ENCODE results near the gene UTP4.
"Not testable (repeated sequence)": the region's sequence is repeated elsewhere in the genome, so short reads cannot be mapped to it uniquely, and the experiment has no call there.

UTP4 gene

DNA sequence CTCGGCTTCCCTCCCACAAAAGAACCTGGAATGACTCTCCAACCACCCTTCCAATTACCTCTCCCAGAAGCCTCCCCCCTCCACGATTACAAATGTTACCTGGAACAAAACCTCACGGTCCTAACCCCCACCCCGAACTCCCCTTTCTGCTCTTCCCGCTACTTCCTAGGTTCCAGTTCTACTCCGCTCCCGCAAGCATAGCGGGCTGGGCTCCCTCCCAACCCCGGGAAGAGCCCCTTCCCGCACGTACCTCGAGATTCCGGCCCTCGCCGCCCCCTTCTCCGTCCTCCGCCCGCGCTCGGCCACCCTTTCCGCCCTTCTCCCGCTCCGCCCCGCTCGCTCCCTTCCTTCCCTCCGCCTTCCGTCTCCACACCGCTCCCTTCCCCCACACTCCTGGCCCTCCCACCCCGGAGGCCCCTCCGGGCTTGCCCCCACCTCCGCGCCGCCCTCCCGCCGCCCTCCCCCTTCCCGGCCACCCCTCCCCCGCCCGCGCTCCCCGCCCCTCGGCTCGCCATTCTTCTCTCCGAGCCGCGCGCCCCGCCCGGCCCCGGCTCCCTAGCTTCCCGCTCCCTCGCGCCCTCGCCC, 518 bp upstream of the UTP4 start:
- peak; percentile 73 to 91 (median 75) for DNase-seq

DNA sequence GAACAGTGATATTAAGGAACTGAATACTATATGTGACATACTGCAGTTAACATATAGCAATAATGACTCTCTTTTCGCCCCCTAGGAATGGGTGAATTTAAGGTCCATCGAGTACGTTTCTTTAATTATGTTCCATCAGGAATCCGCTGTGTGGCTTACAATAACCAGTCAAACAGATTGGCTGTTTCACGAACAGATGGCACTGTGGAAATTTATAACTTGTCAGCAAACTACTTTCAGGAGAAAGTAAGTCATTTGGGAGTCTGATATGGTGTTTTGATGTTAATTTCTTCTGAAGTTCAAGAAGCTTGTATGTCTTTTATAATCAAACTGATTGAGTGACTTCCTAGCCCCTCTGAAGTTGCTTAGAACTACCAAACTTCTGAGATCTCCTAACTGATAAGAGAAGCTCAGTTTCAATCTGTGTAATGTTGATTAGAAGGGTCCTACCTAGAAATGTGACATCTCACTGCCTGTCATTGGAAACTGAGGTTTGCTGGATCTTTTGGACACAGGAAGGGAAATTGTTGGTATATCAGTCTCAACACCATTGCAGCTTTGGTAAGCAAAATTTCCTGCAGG, 1.0 kb downstream of the UTP4 start:
- DNase-seq: peak in 1 of 3 donors; percentile 12

DNA sequence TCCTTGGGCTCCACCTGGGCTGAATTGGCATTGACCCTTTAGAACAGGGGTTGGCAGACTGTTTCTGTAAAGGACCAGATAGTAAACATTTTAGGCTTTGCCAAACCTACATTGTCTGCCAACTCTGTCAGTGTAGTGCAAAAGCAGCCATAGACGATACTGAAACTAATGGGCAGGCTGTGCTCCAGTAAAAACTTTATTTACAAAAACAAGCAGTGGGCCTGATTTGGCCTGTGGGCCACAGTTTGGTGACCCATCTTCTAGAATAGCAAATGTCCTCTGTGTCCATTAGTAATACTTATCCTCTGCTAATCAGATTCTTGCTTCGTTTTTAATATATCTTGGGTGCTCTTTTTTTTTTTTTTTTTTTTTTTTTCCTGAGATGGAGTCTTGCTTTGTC, 6.2 kb downstream of the UTP4 start:
- no peak for DNase-seq

DNA sequence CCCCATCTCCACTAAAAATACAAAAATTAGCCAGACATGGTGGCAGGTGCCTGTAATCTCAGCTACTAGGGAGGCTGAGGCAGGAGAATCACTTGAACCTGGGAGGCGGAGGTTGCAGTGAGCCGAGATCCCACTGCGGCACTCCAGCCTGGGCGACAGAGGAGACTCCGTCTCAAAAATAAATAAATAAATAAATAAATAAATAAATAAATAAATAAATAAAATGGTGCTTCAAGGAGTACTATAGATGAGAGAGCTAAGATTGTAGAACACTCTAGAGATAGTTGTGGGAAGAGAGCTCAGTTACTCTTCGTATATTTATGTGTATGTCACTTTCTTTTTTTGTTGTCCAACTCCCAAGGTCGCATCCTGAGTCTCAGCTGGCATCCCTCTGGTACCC, 7.0 kb downstream of the UTP4 start:
- DNase-seq: not testable (repeated sequence)

DNA sequence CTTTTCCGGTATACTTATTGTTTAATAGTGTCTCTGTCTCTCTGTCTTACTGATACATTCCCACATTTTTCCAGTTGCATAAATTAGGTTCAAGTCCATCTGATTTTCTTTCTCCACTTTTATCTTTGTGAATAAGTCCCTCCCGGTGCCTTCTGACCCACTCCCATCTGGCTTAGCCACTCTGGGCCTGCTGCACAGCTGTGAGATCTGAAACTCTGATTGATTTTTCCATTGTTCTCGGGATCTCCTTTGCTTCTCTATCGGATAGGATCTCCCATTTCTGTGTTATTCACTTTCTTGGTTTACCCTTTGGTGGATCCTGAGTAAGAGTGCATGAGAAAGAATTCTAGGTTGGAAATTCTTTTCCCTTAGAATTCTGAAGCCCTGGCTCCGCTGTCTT, 8.6 kb downstream of the UTP4 start:
- DNase-seq: no peak

DNA sequence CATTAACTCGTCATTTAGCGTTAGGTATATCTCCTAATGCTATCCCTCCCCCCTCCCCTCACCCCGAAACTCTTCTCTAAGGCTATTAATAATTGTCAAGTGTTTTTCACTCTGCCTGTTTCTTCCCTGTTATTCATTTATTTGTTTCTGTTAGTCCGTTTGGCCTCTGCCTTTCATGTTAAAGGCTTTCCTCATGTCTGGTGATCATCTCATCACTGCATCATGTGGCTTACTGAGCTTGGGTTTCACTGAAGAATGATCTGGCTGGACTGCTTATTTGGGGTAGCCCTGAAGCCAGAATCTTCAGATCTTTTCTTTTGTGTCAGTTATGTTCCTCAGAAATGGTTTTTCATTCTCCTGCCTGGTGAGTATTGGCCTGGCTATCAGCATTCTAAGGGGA, 9.5 kb downstream of the UTP4 start:
- DNase-seq: no peak

DNA sequence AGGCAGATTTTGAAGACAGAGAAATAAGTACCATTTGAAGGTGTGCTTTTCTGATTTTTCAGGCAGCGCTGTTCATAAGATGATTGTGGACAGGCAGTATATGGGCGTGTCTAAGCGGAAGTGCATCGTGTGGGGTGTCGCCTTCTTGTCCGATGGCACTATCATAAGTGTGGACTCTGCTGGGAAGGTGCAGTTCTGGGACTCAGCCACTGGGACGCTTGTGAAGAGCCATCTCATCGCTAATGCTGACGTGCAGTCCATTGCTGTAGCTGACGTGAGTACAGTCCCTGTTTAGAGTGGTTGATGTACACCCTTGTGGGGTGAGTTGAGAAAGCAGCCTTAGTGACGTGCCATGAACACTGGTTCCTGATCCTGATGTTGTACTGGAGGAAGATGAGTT, 10.7 kb downstream of the UTP4 start:
- no peak for DNase-seq

DNA sequence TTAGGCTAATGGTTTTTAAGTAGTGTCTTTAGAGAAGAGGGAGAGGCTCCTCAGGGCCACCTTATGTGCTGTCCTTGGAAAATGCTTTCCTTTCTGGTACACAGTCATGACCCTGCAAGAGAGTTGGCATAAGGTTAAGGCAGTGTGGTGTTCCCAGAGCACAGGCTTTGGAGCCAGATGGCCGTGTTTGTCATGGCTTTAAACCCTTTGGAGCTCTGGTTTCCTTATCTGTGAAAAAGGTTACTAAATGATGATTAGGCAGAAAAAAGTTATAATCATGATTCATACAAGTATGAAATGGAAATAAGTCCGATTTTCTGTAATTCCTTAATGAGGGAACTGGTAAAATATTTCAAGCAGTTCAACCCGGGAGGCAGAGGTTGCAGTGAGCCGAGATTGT, 13.2 kb downstream of the UTP4 start:
- no peak for DNase-seq

DNA sequence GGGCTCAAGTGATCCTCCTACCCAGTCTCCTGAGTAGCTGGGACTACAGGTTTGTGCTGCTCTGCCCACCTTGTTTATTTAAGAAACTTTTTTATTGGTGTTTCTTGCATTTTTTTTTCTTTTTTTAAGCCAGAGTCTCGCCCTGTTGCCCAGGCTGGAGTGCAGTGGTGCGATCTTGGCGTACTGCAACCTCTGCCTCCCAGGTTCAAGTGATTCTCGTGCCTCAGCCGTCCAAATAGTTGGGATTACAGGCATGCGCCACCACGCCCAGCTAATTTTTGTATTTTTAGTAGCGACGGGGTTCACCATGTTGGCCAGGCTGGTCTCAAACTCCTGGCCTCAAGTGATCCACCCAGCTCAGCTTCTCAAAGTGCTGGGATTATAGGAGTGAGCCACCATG, 17.2 kb downstream of the UTP4 start:
- not testable (repeated sequence) for DNase-seq

DNA sequence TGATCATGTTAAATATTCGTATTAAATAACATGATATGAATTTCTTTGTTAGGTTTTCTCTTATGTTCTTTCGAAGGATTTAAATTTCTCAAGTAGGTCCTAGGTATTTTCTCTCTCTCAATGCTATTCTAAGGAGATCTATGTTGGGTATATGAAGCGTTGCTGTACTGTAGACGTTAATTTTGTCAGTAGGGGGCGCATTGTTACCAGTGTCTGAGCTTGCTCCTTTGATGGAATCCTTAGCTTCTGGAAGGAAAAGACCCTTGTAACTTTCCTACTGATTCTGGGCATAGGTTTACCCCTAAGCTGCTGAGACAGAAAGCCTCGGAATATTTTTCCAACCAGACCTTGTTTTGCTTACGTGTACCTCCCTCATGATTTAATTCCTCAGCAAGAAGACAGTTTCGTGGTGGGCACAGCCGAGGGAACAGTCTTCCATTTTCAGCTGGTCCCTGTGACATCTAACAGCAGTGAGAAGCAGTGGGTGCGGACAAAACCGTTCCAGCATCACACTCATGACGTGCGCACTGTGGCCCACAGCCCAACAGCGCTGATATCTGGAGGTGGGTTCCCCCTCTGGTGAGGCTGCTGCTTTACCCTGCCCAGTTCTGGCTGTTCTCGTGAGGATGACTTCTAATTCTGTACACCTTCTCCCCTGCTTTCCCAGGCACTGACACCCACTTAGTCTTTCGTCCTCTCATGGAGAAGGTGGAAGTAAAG, 17.9 kb downstream of the UTP4 start:
- DNase-seq: peak; percentile 84 to 89 (median 87)

DNA sequence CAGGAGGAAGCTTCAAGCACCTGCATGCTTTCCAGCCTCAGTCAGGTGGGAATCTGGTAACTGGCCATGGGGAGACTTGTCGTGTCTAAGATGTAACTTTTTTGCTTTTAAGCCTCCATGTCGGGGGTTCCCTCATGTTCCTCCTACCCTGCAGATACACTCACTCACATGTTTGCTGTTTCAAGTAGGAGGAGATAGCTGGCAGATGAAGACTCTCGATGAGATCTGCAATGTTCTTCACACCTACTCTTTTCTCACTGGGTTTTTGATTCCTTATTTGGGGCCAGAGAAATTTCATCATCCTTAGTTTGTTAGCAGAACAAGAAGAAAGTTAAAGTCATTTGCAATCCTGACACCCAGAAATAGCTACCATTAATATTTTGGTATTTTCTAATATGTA, 24.7 kb downstream of the UTP4 start:
- DNase-seq: peak in 2 of 3 donors; percentile 25 to 40

DNA sequence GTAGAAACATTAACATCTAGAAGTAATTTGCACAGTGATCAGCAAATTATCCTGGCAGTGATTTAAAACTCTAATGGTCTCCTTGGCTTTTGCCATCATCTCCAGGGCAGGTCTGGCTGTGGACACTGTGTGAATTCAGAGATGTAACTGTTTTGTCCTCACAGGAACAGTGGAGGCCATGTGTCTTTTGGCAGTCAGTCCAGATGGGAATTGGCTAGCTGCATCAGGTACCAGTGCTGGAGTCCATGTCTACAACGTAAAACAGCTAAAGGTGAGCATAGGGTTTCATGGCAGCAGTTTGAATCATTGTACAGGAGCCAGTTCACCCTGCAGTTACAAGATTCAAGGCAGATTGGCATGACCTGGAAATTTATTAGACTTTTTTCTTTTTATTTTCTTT, 27.7 kb downstream of the UTP4 start:
- no peak for DNase-seq

DNA sequence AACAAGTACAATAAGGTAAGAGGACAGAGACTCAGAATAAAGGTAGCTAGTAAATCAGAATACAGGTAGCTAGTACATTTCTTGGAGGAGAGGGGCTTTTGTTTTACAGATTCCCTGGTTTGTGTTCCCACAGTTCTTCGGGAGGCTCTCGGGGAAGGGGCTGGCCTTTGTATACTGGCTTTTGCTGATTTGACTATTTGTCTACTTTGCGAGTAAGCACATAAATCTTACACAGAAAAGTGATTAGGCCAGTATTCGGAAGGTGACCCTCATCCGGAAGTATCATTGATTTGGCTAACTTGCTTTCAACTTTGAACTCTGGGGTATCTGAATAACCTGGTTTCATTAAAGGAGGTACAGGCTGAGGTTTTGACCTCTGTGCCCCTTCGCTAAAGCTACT, 33.1 kb downstream of the UTP4 start:
- no peak for DNase-seq

DNA sequence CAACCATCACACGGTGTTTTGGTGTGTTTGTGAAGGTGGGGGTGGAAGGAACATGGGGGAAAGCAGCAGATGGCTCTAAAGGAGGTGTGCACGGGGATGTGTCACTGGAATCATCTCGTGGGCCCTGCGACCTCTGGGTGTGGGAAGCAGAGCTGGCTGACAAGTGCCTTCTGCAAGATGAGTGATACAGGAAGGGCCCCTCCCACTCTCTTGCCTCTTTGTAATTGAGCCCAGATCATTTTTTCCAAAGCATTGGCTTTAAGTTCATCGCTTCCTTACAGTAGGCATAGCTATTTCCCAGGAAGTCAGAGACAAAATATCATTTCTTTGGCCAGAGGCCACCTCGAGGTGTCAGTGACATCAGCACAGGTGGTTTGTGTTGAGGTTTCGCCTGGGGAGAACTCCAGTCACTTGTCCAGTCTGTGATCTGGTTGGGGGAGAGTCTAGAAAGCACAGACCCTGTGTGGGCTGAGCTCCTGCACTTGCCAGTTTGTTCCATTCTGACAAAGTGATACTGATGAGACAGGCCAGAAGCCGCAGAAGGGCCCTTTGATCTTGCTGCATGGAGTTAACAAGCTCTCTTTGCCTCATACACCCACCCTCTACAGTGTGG, 33.9 kb downstream of the UTP4 start:
- DNase-seq: peak; percentile 53 to 71 (median 70)

DNA sequence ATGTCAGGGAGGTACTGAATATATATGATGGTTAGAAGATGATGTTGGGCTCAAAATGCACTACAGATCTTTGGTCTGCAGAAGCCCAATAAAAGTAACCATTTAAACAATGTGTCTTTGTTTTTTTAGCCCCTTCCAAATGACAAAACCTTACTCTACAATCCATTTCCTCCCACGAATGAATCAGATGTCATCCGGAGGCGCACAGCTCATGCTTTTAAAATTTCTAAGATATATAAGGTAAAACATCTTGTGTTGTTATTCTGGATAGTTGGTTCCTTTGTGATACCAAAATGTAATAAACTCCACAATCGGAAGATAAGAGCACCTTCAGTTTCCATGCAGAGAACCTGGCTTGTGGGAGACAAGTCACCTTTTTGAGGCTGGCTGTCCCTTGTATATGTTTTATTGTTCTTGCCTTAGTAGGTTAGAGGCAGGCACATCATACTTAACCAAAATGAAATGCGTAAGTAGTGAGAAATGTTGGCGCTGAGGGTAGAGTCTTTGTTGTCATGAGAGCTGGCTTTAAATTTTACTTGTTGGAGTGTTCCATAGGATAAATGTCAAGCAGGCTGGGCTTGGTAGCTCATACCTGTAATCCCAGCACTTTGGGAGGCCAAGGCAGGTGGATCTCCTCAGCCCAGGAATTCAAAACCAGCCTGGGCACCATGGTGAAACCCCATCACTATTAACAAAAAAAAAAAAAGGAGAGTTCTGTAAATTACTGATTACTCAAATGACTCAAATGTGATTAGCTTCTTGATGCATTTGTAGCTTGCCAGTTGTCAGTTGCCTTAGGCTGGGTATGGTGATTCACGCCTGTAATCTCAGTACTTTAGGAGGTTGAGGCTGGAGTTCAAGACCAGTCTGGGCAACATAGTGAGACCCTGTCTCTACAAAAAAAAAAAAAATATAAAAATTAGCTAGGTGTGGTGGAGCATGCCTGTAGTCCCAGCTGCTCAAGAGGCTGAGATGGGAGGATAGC, 34.8 kb downstream of the UTP4 start:
- no peak for DNase-seq

DNA sequence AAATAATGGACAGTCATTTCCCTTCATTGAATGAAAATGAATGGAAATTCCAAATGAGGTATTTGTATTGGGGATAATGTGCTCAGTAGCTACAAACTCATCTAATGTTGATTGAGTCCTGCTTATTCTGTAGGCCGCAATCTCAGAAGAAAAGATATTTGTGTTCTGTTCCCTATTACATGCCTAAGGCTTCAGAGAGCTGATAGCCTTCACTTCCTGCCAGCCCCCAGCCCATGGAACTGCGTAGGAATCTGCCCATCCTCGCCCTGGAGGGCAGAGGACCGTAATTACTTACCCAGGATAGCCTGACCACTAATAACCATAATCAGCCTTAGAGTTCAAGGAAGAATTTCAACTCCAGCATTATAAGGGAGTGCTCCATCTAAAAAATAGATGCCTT, 36.6 kb downstream of the UTP4 start:
- no peak for DNase-seq

DNA sequence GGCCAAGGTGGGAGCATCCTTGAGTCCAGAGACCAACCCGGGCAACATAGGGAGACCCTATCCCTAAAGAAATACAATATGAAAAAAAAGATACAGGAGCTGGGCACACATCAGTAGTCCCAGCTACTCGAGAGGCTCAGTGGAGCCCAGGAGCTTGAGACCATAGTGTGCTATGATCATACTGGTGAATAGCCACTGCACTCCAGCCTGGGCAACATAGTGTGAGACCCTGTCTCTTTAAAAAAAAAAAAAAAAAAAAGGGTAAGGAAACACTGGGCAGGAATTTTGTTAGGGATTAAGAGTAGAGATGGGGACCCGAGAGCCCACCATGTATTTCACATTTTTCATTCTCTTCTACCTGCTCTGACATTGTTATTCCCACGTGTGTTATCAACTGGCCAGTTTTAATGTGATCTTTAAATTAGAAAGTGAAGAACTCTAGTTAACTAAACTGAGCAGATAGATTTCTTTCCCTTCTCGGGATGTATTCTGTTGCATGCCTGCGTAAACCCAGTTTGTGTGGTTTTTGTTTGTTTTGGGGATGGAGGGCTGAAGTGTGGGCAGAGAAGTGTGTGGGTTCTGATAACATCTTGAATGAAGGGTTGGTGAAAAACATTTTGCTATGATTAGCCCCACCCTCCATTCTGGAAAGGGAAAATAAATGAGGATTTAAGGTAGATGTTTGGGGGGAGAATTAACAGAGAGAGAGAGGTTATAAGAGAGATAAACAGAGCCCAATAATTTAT, 37.3 kb downstream of the UTP4 start:
- no peak for DNase-seq

DNA sequence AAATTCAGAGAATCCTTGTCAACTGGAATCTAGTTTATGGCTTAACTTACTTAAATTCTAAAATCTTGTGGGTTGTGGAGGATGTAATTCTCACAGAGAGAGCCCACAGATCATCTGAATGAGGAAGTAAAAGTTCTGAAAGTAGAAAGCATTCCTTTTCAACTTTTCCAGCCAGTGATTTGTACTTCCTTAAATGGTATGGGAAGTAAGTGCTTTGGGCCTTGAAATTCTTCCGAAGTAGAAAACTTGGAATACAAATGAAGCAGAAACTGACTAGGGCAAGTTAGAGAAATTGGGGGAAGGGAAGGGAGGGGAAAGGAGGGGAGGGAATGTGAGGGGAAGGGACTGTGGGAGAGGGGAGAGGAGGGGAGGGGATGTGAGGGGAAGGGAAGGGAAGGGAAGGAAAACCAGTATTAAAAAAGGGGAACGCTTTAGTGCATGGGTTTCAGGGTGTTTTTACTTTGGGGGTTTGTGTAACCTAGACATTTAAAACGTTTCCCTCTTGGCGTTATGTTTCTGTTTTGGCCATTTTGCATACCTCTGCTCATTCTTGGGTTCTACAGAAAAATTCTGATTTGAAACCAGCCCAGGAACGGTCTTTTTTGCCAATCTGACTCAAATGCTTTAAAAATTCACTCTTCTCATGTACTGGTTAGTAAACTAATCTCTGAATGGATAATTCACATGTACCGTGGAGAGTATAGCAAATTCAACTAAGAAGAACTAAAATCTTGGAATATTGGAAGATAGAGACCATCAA, 39.1 kb downstream of the UTP4 start:
- DNase-seq: peak; percentile 46 to 86 (median 71)

DNA sequence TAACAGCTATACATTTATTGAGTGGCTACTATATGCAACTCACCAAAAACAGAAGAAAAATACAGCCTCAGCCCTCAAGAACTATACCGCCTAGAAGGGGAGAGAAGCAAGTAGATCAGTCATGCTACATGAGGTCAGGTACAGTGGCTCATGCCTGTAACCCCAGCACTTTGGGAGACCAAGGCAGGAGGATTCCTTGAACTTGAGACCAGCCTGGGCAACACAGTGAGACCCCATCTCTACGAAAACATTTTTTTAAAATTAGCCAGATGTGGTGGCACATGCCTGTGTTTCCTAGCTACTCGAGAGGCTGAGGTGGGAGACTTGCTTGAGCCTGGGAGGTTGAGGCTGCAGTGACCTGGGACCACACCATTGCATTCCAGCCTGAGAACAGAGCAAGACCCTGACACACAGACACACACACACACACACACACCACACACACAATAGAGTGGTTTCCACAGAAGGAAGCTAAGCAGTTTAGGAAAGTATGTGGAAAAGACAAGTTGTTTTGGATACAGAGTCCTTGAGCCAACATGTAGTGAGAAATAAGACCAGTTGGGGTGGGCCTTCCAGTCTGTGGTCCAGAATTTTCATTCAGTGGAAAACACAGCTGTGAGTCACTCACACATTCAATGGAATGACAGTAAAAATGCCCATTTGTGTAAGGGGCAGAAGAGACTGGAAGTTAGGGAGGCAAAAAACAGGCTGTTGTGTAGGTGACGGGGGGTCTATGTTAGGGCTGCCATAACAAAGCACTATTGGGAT, 43.8 kb downstream of the UTP4 start:
- peak in 2 of 3 donors; percentile 5 to 39 for DNase-seq

DNA sequence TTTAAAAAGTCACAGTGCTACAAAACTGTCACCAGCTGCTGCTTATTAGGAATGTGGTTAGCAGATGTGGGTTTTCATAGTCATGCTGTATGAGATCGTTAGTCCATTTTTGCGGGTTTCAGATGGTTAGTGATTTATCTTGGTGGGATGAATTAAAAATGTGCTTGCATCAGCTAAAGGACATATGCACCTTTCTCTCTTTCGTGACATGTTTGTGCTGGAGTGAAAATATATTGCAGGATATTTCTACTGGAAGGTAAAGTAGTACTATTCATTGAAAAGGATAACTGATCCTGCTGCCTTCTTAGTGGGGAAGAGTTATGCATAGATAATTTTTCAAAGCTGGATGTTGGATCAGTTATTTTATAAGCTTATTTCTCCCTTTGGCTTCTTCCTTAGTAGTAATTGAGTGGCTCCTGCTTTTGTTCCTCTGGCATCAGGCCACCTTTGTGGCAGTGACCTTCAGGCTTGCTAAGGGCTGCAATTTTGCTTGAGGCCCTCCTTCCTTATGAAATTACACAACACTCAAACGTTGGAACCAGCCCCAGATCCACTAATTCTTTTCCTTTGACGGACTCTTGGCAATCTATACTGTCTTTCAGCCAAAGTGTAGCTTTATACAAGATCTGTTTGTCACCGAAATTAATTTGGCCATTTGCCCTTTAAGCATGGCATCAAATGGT, 47.0 kb downstream of the UTP4 start:
- peak in 1 of 3 donors; percentile 4 for DNase-seq

All from suppressor macrophage treated with lipopolysaccharide for 1 hour (primary cell).